HepG2 (cell line): ENCODE measurements around the gene MMP19. TPM values are rescaled to one million over a fixed set of nuclear protein-coding genes. Genes with fewer than 3 reads are reported as not detected.

Experiments
- DPF2 ChIP-seq: sonication (generic); formaldehyde crosslinking; IDR thresholded peaks from 2 replicates; pipeline ENCODE4 v1.4.0; 2020; ENCODE audit warnings: mild to moderate bottlenecking, low read depth, missing genetic modification reagents, borderline replicate concordance
- IKZF4 ChIP-seq: sonication (generic); formaldehyde crosslinking; IDR thresholded peaks from 2 replicates; pipeline ENCODE4 v1.5.1; 2020; ENCODE audit warnings: borderline replicate concordance, mild to moderate bottlenecking, low read depth, missing genetic modification reagents; ENCODE audit errors: not compliant biosample characterization
- IRF1 ChIP-seq: sonication (generic); formaldehyde crosslinking; IDR thresholded peaks from 2 replicates; pipeline ENCODE4 v1.4.0; 2020; ENCODE audit warnings: low read depth, mild to moderate bottlenecking, missing genetic modification reagents
- NFE2L1 ChIP-seq: sonication (generic); formaldehyde crosslinking; IDR thresholded peaks from 2 replicates; pipeline ENCODE4 v1.4.0; 2020; ENCODE audit warnings: missing genetic modification reagents, mild to moderate bottlenecking, borderline replicate concordance
- TCF12 ChIP-seq, 2 experiments: fragments of 450-650 bp in 1 of 2; sonication (generic) in 1 of 2; formaldehyde crosslinking in 1 of 2; IDR thresholded peaks; 2 replicates each; pipeline versions ENCODE4 v1.6.1 to v1.8.0; 2017 to 2022; ENCODE audit warnings: antibody characterized with exemption in 1 of 2, mild to moderate bottlenecking in 1 of 2, missing genetic modification reagents in 1 of 2, moderate library complexity in 1 of 2
- XBP1 ChIP-seq: sonication (generic); formaldehyde crosslinking; IDR thresholded peaks from 2 replicates; pipeline ENCODE4 v1.5.0; 2020; ENCODE audit warnings: missing genetic modification reagents
- ZBTB4 ChIP-seq: sonication (generic); formaldehyde crosslinking; IDR thresholded peaks from 2 replicates; pipeline ENCODE4 v1.4.0; 2020; ENCODE audit warnings: missing genetic modification reagents, mild to moderate bottlenecking, borderline replicate concordance
- ZMYM4 ChIP-seq: sonication (generic); formaldehyde crosslinking; IDR thresholded peaks from 2 replicates; pipeline ENCODE4 v1.8.1; 2023; ENCODE audit warnings: mild to moderate bottlenecking, missing genetic modification reagents
- ZNF460 ChIP-seq: sonication (generic); formaldehyde crosslinking; IDR thresholded peaks from 2 replicates; pipeline ENCODE4 v1.5.1; 2020; ENCODE audit warnings: missing genetic modification reagents, mild to moderate bottlenecking, borderline replicate concordance
- ZNF703 ChIP-seq: sonication (generic); formaldehyde crosslinking; IDR thresholded peaks from 2 replicates; pipeline ENCODE4 v1.5.1; 2020; ENCODE audit warnings: missing genetic modification reagents, mild to moderate bottlenecking, moderate library complexity, borderline replicate concordance
- ZSCAN12 ChIP-seq: sonication (generic); formaldehyde crosslinking; IDR thresholded peaks from 2 replicates; pipeline ENCODE4 v1.9.0; 2021; ENCODE audit warnings: mild to moderate bottlenecking, missing genetic modification reagents
- ZSCAN9 ChIP-seq: IDR thresholded peaks from 2 replicates; pipeline ENCODE4 v1.6.1; 2016; ENCODE audit warnings: borderline replicate concordance
- ZXDC ChIP-seq: sonication (generic); formaldehyde crosslinking; IDR thresholded peaks from 2 replicates; pipeline ENCODE4 v1.5.0; 2020; ENCODE audit warnings: mild to moderate bottlenecking, missing genetic modification reagents
- polyA plus RNA-seq, 8 experiments: library from polyadenylated mRNA; depleted of rRNA in 3 of 8; stranded (reverse) in 7 of 8; unstranded in 1 of 8; fragments of >200 nt; fragmentation: Illumina TruSeq in 4 of 8; extraction: Trizol in 4 of 8; gene quantifications; 2 replicates each; pipeline versions ENCODE4 v1.2.1 to v1.2.3, GENCODE V29; 2011 to 2016; ENCODE audit warnings: low read depth in 4 of 8, missing spikeins in 1 of 8, mixed read lengths in 1 of 8; ENCODE audit not compliant: insufficient read depth in 1 of 8
- total RNA-seq, 5 experiments: library from RNA; depleted of rRNA; stranded (reverse); fragments of >200 nt; fragmentation: Illumina TruSeq; extraction: Trizol; gene quantifications; 2 replicates each; pipeline ENCODE4 v1.2.3, GENCODE V29; 2016; ENCODE audit warnings: low read depth in 1 of 5
- TF ChIP-seq, protein P1 (sequence below): sonication (generic); formaldehyde crosslinking; IDR thresholded peaks from 2 replicates; pipeline ENCODE4 v1.5.0; 2020; ENCODE audit warnings: missing genetic modification reagents
- TF ChIP-seq, protein P2 (sequence below), 2 experiments: sonication (generic) in 1 of 2; formaldehyde crosslinking in 1 of 2; IDR thresholded peaks; 2 replicates each; pipeline versions ENCODE4 v1.5.1 to v1.6.1; 2011 to 2020; ENCODE audit warnings: borderline replicate concordance in 1 of 2, low read depth in 1 of 2, low read length in 1 of 2, mild to moderate bottlenecking in 1 of 2, missing genetic modification reagents in 1 of 2, moderate library complexity in 1 of 2

MMP19 gene
- total and polyA plus RNA-seq, 2 of the 13 experiments (the other 11 are each of a cell fraction or from before 2014, with no cell fraction given), result 0.07 to 0.08 TPM

GRCh38 chr12:55829967-55830600, 12.7 kb downstream of the MMP19 start (continued):
- TF ChIP-seq ZBTB4, result no peak
- TF ChIP-seq ZNF703, result no peak
- TF ChIP-seq XBP1, result no peak
- no peak for TF ChIP-seq ZXDC (CRISPR knock-in tag)
- TF ChIP-seq, protein P1, sequence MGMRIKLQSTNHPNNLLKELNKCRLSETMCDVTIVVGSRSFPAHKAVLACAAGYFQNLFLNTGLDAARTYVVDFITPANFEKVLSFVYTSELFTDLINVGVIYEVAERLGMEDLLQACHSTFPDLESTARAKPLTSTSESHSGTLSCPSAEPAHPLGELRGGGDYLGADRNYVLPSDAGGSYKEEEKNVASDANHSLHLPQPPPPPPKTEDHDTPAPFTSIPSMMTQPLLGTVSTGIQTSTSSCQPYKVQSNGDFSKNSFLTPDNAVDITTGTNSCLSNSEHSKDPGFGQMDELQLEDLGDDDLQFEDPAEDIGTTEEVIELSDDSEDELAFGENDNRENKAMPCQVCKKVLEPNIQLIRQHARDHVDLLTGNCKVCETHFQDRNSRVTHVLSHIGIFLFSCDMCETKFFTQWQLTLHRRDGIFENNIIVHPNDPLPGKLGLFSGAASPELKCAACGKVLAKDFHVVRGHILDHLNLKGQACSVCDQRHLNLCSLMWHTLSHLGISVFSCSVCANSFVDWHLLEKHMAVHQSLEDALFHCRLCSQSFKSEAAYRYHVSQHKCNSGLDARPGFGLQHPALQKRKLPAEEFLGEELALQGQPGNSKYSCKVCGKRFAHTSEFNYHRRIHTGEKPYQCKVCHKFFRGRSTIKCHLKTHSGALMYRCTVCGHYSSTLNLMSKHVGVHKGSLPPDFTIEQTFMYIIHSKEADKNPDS (CRISPR knock-in tag), result no peak; the same call in 1 of the 2 replicates
- no peak for TF ChIP-seq NFE2L1 (CRISPR knock-in tag)
- no peak for TF ChIP-seq TCF12 (IDR thresholded peaks at IDR 0.05)
- no peak for TF ChIP-seq TCF12 (CRISPR knock-in tag; IDR thresholded peaks at IDR 0.05)
- TF ChIP-seq, protein P2, sequence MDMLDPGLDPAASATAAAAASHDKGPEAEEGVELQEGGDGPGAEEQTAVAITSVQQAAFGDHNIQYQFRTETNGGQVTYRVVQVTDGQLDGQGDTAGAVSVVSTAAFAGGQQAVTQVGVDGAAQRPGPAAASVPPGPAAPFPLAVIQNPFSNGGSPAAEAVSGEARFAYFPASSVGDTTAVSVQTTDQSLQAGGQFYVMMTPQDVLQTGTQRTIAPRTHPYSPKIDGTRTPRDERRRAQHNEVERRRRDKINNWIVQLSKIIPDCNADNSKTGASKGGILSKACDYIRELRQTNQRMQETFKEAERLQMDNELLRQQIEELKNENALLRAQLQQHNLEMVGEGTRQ (IDR thresholded peaks at IDR 0.05; ENCODE audit: low read depth, low read length), result no peak
- TF ChIP-seq, protein P2 (CRISPR knock-in tag; IDR thresholded peaks at IDR 0.05; ENCODE audit: borderline replicate concordance), result no peak
- TF ChIP-seq IKZF4 (CRISPR knock-in tag), result no peak
- no peak for TF ChIP-seq IRF1 (CRISPR knock-in tag)
- TF ChIP-seq ZSCAN12, result no peak
- no peak; the same call in 1 of the 2 replicates for TF ChIP-seq ZSCAN9 (CRISPR knock-in tag)
- TF ChIP-seq ZNF460 (CRISPR knock-in tag), result no peak
- TF ChIP-seq DPF2 (CRISPR knock-in tag), result no peak
- no peak for TF ChIP-seq ZMYM4 (CRISPR knock-in tag)
